Keratinocyte (primary cell): Measurements from ENCODE around the gene SPATS2.

ENCODE experiments used
- EZH2 ChIP-seq: IDR thresholded peaks from one replicate; pipeline ENCODE4 v1.6.1; 2012; ENCODE audit warnings: inconsistent platforms, mild to moderate bottlenecking, low read length, moderate library complexity
- TF ChIP-seq, protein P1 (sequence below), 3 experiments: IDR thresholded peaks in 1 of 3; conservative IDR thresholded peaks in 1 of 3; optimal IDR thresholded peaks in 1 of 3; 2 replicates in 2 of 3; 3 replicates in 1 of 3; pipeline versions ENCODE3 to v1.5.1; 2011; ENCODE audit warnings: low read length in 3 of 3, mild to moderate bottlenecking in 3 of 3, moderate library complexity in 2 of 3, control low read depth in 1 of 3, inconsistent platforms in 1 of 3; ENCODE audit not compliant: insufficient read depth in 2 of 3; ENCODE audit errors: extremely low read depth in 1 of 3

GRCh38 chr12:49340971-49341776 is 26.1 kb upstream of the SPATS2 start:
- TF ChIP-seq, protein P1, sequence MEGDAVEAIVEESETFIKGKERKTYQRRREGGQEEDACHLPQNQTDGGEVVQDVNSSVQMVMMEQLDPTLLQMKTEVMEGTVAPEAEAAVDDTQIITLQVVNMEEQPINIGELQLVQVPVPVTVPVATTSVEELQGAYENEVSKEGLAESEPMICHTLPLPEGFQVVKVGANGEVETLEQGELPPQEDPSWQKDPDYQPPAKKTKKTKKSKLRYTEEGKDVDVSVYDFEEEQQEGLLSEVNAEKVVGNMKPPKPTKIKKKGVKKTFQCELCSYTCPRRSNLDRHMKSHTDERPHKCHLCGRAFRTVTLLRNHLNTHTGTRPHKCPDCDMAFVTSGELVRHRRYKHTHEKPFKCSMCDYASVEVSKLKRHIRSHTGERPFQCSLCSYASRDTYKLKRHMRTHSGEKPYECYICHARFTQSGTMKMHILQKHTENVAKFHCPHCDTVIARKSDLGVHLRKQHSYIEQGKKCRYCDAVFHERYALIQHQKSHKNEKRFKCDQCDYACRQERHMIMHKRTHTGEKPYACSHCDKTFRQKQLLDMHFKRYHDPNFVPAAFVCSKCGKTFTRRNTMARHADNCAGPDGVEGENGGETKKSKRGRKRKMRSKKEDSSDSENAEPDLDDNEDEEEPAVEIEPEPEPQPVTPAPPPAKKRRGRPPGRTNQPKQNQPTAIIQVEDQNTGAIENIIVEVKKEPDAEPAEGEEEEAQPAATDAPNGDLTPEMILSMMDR (optimal IDR thresholded peaks at IDR 0.05 in 1 of 3, IDR thresholded peaks at IDR 0.05 in 1 of 3, conservative IDR thresholded peaks at IDR 0.05 in 1 of 3; ENCODE audit: extremely low read depth in 1 of 3, insufficient read depth in 2 of 3, low read length in 3 of 3): no peak
- TF ChIP-seq EZH2: no peak
